Smooth muscle cell (in vitro differentiated cells): Measurements from ENCODE around the gene TRIM28. TPM values are rescaled to one million over a fixed set of nuclear protein-coding genes. Genes with fewer than 3 reads are reported as not detected.
A peak's percentile ranks its signal among the peaks of the same experiment; 100 is the strongest.

Experiments used
- DNase-seq: peaks from one replicate; lab custom pipeline; 2025; ENCODE audit not compliant: unreplicated experiment; lab: John Stamatoyannopoulos, UW
- H2AFZ ChIP-seq: fragments of 200-600 bp; sonication (generic); 2 replicates; pipeline ENCODE4 v1.6.0; 2016; ENCODE audit warnings: antibody characterized with exemption, low read depth, mild to moderate bottlenecking
- H3F3A ChIP-seq: fragments of 200-600 bp; sonication (generic); 2 replicates; pipeline ENCODE4 v1.6.0; 2017; ENCODE audit warnings: antibody characterized with exemption, low read depth
- H3K27ac ChIP-seq: fragments of 200-600 bp; sonication (generic); 2 replicates; pipeline ENCODE4 v1.5.1; 2016; ENCODE audit warnings: low read depth, mild to moderate bottlenecking
- H3K27me3 ChIP-seq: fragments of 200-600 bp; sonication (generic); 2 replicates; pipeline ENCODE4 v1.6.1; 2016; ENCODE audit warnings: low read depth, mild to moderate bottlenecking
- H3K36me3 ChIP-seq: fragments of 200-600 bp; sonication (generic); 2 replicates; pipeline ENCODE4 v1.5.1; 2016; ENCODE audit warnings: low read depth
- H3K4me1 ChIP-seq: fragments of 200-600 bp; sonication (generic); 2 replicates; pipeline ENCODE4 v1.5.1; 2016; ENCODE audit warnings: low read depth
- H3K4me2 ChIP-seq: fragments of 200-600 bp; sonication (generic); 2 replicates; pipeline ENCODE4 v1.6.0; 2016; ENCODE audit warnings: mild to moderate bottlenecking
- H3K4me3 ChIP-seq: fragments of 200-600 bp; sonication (generic); 2 replicates; pipeline ENCODE4 v1.5.1; 2016; ENCODE audit warnings: mild to moderate bottlenecking
- H3K79me2 ChIP-seq: fragments of 200-600 bp; sonication (generic); 2 replicates; pipeline ENCODE4 v1.6.0; 2016; ENCODE audit warnings: low read depth, mild to moderate bottlenecking
- H3K9ac ChIP-seq: fragments of 200-600 bp; sonication (generic); 2 replicates; pipeline ENCODE4 v1.6.0; 2016; ENCODE audit warnings: low read depth
- H3K9me3 ChIP-seq: fragments of 200-600 bp; sonication (generic); replicated peaks from 2 replicates; pipeline ENCODE4 v1.5.1; 2016; ENCODE audit warnings: low read depth
- H4K20me1 ChIP-seq: fragments of 200-600 bp; sonication (generic); 2 replicates; pipeline ENCODE4 v1.6.0; 2016; ENCODE audit warnings: low read depth
- CTCF ChIP-seq: fragments of 200-600 bp; sonication (generic); IDR thresholded peaks from 2 replicates; pipeline ENCODE4 v1.5.1; 2017; ENCODE audit warnings: borderline replicate concordance, mild to moderate bottlenecking, antibody characterized with exemption; ENCODE audit not compliant: insufficient read depth, poor library complexity, severe bottlenecking
- WGBS: methylation state at CpG from one replicate; pipeline ENCODE4 v1.1.7; 2016; ENCODE audit warnings: low lambda C conversion rate; 5-methylcytosine and 5-hydroxymethylcytosine counted together
- polyA plus RNA-seq: library from polyadenylated mRNA; unstranded; fragments of >200 nt; fragmentation: Nextera tagmentation; extraction: Ambion mirVana; gene quantifications from 2 replicates; pipeline ENCODE4 v1.2.1, GENCODE V29; 2016
- total RNA-seq: library from RNA; depleted of rRNA; stranded (reverse); fragments of >200 nt; gene quantifications from 2 replicates; pipeline ENCODE4 v1.2.3, GENCODE V29; 2014

TRIM28 gene
- total RNA-seq (144 and 148 TPM in 2 replicates), polyA plus RNA-seq (178 and 193 TPM in 2 replicates)

- H2AFZ ChIP-seq, result no peak within 1 kb of the TSS
- DNase-seq, result no peak
Observed at GRCh38 chr19:58543826-58544590, at the start of gene TRIM28. TRIM28 (plus strand) TSS chr19:58544064; CDS start chr19:58544758, 694 bp downstream.

GRCh38 chr19:58497634-58498170 is 46.2 kb upstream of the TRIM28 start:
- no peak overlapping the region for H3K9ac ChIP-seq
- no peaks in the 10 kb centered on the region for H3K79me2 ChIP-seq
- H4K20me1 ChIP-seq, result no peaks in the 10 kb centered on the region
- H3F3A ChIP-seq, result no peaks in the 10 kb centered on the region
- H2AFZ ChIP-seq, result no peak overlapping the region
- H3K4me2 ChIP-seq, result no peak overlapping the region
- H3K27me3 ChIP-seq, result no peaks in the 10 kb centered on the region
- H3K4me3 ChIP-seq, result no peak overlapping the region
- H3K36me3 ChIP-seq, result no peaks in the 10 kb centered on the region
- peaks cover 4% of the 10 kb centered on the region for H3K4me1 ChIP-seq
- WGBS, result 95% methylated on average over 8 of the region's 8 CpGs
- no peaks in the 10 kb centered on the region for H3K9me3 ChIP-seq
- TF ChIP-seq CTCF, result no peak
- no peak for DNase-seq
- H3K27ac ChIP-seq, result no peak overlapping the region

More at GRCh38 chr19:58543826-58544590, at the start of gene TRIM28:
- Histone ChIP-seq H3F3A (no peaks in the 10 kb centered on the region), H4K20me1 (peaks cover 44% of the 10 kb centered on the region), H3K4me3 (peak within 1 kb of the TSS; percentile 83), H3K9me3 (no peaks in the 10 kb centered on the region), H3K4me2 (peak within 1 kb of the TSS; percentile 99), H3K79me2 (peaks cover 42% of the 10 kb centered on the region), H3K4me1 (peaks cover 13% of the 10 kb centered on the region), H3K9ac (peak within 1 kb of the TSS; percentile 84), H3K36me3 (no peaks in the 10 kb centered on the region), H3K27ac (peak within 1 kb of the TSS; percentile 85), H3K27me3 (peaks cover 10% of the 10 kb centered on the region)
- WGBS, result under 1% methylated on average over 67 of the region's 73 CpGs
- TF ChIP-seq CTCF, result no peak

- WGBS, result 59% methylated on average over 21 of the region's 22 CpGs
- Histone ChIP-seq H4K20me1 (no peaks in the 10 kb centered on the region), H3F3A (no peaks in the 10 kb centered on the region), H2AFZ (peak overlapping the region; percentile 35), H3K9ac (no peak overlapping the region), H3K4me2 (peak overlapping the region; percentile 86), H3K9me3 (no peaks in the 10 kb centered on the region), H3K4me1 (peaks cover 4% of the 10 kb centered on the region), H3K36me3 (no peaks in the 10 kb centered on the region), H3K27ac (no peak overlapping the region), H3K4me3 (peak overlapping the region; percentile 59), H3K27me3 (no peaks in the 10 kb centered on the region), H3K79me2 (no peaks in the 10 kb centered on the region)
- no peak for DNase-seq
- no peak for TF ChIP-seq CTCF
Observed at GRCh38 chr19:58498316-58499020, 45.4 kb upstream of the TRIM28 start.
